GM20000 (cell line): ENCODE data around the gene AFF3.

ENCODE experiments used
- DNase-seq: peaks from one replicate; pipeline ENCODE4 v3.0.0; 2012; ENCODE audit warnings: low spot score
- TF ChIP-seq, protein P1 (sequence below): IDR thresholded peaks from 2 replicates; pipeline ENCODE4 v1.5.1; 2012; ENCODE audit warnings: mild to moderate bottlenecking, control low read depth; ENCODE audit errors: extremely low read depth, missing control alignments

The AFF3 gene

GRCh38 chr2:99845296-99845695 lies 297.1 kb downstream of the AFF3 start:
- no peak for DNase-seq
- TF ChIP-seq, protein P1, sequence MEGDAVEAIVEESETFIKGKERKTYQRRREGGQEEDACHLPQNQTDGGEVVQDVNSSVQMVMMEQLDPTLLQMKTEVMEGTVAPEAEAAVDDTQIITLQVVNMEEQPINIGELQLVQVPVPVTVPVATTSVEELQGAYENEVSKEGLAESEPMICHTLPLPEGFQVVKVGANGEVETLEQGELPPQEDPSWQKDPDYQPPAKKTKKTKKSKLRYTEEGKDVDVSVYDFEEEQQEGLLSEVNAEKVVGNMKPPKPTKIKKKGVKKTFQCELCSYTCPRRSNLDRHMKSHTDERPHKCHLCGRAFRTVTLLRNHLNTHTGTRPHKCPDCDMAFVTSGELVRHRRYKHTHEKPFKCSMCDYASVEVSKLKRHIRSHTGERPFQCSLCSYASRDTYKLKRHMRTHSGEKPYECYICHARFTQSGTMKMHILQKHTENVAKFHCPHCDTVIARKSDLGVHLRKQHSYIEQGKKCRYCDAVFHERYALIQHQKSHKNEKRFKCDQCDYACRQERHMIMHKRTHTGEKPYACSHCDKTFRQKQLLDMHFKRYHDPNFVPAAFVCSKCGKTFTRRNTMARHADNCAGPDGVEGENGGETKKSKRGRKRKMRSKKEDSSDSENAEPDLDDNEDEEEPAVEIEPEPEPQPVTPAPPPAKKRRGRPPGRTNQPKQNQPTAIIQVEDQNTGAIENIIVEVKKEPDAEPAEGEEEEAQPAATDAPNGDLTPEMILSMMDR = no peak

- DNase-seq = no peak
- TF ChIP-seq, protein P1 = no peak
These were observed 299.9 kb downstream of the AFF3 start for GRCh38 chr2:99842451-99842850.

DNA sequence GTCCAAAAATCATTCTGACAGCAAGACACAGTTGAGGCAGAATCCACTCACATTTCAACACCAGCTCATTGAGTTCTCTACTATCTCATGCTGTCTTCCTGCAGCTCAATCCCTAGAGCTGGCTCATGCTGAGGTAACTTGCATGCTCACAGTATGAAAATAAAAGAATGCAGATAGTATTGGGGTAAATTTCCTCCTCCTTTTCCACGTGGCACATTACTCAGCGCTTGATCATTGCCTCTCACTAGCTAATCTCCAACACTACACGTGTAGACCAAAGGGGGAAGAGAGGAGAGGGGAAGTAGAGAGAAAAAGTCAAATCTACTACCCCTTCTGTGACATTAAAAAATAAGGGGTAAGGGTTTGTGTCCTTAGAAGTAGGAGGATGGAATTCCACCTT lies 300.6 kb downstream of the AFF3 start:
- DNase-seq = no peak
- TF ChIP-seq, protein P1 = no peak

DNA sequence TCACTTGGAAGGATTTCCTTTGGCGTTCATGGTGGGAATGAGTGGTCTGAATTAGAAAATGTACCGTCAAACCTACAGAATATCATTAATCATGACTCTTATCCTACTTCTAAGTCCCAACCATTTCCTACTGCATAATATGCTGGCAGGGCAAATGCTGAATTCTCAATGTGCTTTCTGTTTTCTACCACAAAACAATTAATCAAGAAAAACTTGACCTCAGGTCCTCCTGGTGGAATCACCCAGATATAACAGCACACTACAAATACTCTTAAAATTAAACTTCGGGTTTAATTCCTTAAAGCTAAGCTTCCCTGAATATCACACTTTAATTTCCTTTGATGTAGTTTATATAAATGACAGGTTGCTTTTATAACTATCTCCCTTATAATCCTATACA lies 301.6 kb downstream of the AFF3 start:
- DNase-seq = no peak

GRCh38 chr2:99836690-99837605 lies 305.4 kb downstream of the AFF3 start:
- TF ChIP-seq, protein P1 = no peak
- no peak for DNase-seq

More for the DNA sequence above, 301.6 kb downstream of the AFF3 start:
- TF ChIP-seq, protein P1 = no peak

GRCh38 chr2:99834426-99834825 lies 308.0 kb downstream of the AFF3 start:
- DNase-seq = no peak
- TF ChIP-seq, protein P1 = no peak

DNA sequence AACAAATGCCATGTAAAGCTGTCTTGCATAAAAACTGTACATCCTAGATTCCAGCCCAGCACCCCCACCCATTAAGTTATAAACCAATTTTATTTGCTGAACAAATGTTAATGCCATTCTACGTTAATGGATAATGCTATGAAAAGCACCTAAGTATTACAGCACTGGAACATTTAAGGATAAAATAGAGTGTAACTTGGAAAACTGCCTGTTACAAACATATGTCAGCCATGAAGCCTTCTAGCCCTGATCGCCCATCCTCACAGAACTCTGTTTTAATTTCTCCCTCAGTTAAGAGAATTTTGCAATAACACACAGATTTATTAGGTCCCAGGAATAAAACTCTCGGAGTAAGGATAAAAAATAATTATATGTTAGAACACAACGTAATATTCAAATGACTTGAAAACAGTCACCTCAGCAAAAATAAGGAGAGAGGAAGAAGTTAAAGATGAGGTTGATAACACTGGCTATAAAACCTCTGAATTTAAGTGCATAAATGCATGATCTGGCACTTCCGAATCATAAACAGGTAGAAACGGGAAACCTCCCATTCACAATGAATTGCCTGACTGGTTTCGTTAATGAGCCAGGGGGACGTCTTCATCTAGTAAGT lies 308.7 kb downstream of the AFF3 start:
- TF ChIP-seq, protein P1 = no peak
- no peak for DNase-seq
